NCI-H345 treated with DMSO at 0.1 percent for 48 hours (cell line): ENCODE results near the gene ASTN1.
A peak's percentile ranks its signal among the peaks of the same experiment; 100 is the strongest.

ENCODE experiments used
- DNase-seq: peaks from one replicate; lab custom pipeline; 2025; ENCODE audit not compliant: unreplicated experiment; lab: John Stamatoyannopoulos, UW

The ASTN1 gene

GRCh38 chr1:176884911-176885310 lies 279.6 kb downstream of the ASTN1 start:
- DNase-seq: no peak

- DNase-seq: no peak
Measured at GRCh38 chr1:176884286-176884685, 280.2 kb downstream of the ASTN1 start.

GRCh38 chr1:176880955-176881595 lies 283.4 kb downstream of the ASTN1 start:
- DNase-seq: peak; percentile 50

GRCh38 chr1:176879784-176880620 lies 284.5 kb downstream of the ASTN1 start:
- no peak for DNase-seq

GRCh38 chr1:176878750-176879536 lies 285.6 kb downstream of the ASTN1 start:
- DNase-seq: peak; percentile 65

GRCh38 chr1:176877557-176877956 lies 287.0 kb downstream of the ASTN1 start:
- DNase-seq: no peak

GRCh38 chr1:176876966-176877515 lies 287.5 kb downstream of the ASTN1 start:
- no peak for DNase-seq

- DNase-seq: no peak
Measured at GRCh38 chr1:176869577-176869976, 294.9 kb downstream of the ASTN1 start.

- DNase-seq: no peak
Measured at GRCh38 chr1:176866011-176866714, 298.3 kb downstream of the ASTN1 start.

GRCh38 chr1:176864211-176864610 lies 300.3 kb downstream of the ASTN1 start:
- DNase-seq: no peak

GRCh38 chr1:176863613-176864012 lies 300.9 kb downstream of the ASTN1 start:
- no peak for DNase-seq

GRCh38 chr1:176858433-176858916 lies 306.0 kb downstream of the ASTN1 start:
- DNase-seq: no peak

- no peak for DNase-seq
Measured at GRCh38 chr1:176857632-176858031, 306.9 kb downstream of the ASTN1 start.

- peak; percentile 9 for DNase-seq
Measured at GRCh38 chr1:176854758-176855745, 309.5 kb downstream of the ASTN1 start.

- no peak for DNase-seq
Measured at GRCh38 chr1:176854121-176854520, 310.4 kb downstream of the ASTN1 start.

- DNase-seq: no peak
Measured at GRCh38 chr1:176853503-176853902, 311.0 kb downstream of the ASTN1 start.

GRCh38 chr1:176852124-176852523 lies 312.4 kb downstream of the ASTN1 start:
- DNase-seq: no peak

- no peak for DNase-seq
Measured at GRCh38 chr1:176850871-176851270, 313.6 kb downstream of the ASTN1 start.

- no peak for DNase-seq
Measured at GRCh38 chr1:176849281-176849680, 315.2 kb downstream of the ASTN1 start.
